Hepatocyte (in vitro differentiated cells): Measurements from ENCODE around the gene NRP1.

Experiments used
- EZH2 ChIP-seq: fragments of 200-600 bp; sonication (generic); IDR thresholded peaks from 2 replicates; pipeline ENCODE4 v1.6.1; 2016; ENCODE audit warnings: antibody characterized with exemption, mild to moderate bottlenecking, borderline replicate concordance
- EZH2phosphoT487 ChIP-seq: fragments of 200-600 bp; sonication (generic); IDR thresholded peaks from one replicate; pipeline ENCODE4 v1.6.1; 2018; ENCODE audit warnings: antibody characterized with exemption, mild to moderate bottlenecking, low read depth, moderate library complexity; ENCODE audit not compliant: unreplicated experiment, severe bottlenecking
- TF ChIP-seq, protein P1 (sequence below): fragments of 200-600 bp; sonication (generic); IDR thresholded peaks from 2 replicates; pipeline ENCODE4 v1.5.1; 2016; ENCODE audit warnings: antibody characterized with exemption, mild to moderate bottlenecking; ENCODE audit not compliant: poor library complexity

DNA sequence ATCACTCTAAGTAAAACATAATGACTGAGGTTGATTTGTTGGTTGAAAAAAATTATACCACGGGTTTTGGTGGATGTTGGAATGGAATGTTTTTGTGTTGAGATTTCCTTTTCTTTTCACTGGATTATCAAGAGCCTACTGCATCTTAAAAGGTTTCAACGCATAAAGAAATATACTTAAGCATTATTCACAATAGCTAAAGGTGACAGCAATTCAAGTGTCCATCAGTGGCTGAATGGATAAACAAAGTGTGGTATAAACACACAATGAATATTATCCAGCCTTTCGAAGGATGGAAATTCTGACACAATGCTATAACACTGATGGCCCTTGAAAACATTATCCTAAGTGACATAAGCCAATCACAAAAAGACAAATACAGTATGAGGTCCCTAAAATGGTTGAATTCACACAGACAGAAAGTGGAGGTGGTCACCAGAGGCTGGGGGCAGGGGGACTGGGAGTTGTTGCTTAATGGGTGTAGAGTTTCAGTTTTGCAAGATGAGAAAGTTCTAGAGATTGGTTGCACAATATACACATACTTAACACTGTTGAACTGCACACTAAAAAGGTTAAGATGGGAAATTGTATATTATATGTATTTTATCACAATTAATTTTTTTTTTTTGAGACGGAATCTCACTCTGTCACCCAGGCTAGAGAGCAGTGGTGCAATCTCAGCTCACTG, 122.3 kb downstream of the NRP1 start:
- TF ChIP-seq, protein P1, sequence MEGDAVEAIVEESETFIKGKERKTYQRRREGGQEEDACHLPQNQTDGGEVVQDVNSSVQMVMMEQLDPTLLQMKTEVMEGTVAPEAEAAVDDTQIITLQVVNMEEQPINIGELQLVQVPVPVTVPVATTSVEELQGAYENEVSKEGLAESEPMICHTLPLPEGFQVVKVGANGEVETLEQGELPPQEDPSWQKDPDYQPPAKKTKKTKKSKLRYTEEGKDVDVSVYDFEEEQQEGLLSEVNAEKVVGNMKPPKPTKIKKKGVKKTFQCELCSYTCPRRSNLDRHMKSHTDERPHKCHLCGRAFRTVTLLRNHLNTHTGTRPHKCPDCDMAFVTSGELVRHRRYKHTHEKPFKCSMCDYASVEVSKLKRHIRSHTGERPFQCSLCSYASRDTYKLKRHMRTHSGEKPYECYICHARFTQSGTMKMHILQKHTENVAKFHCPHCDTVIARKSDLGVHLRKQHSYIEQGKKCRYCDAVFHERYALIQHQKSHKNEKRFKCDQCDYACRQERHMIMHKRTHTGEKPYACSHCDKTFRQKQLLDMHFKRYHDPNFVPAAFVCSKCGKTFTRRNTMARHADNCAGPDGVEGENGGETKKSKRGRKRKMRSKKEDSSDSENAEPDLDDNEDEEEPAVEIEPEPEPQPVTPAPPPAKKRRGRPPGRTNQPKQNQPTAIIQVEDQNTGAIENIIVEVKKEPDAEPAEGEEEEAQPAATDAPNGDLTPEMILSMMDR, result no peak
- TF ChIP-seq EZH2phosphoT487 (no peak), EZH2 (no peak)
